Smooth muscle cell (in vitro differentiated cells): ENCODE measurements around the gene MYH15. TPM values are rescaled to one million over a fixed set of nuclear protein-coding genes. Genes with fewer than 3 reads are reported as not detected.

Source experiments
- DNase-seq: peaks from one replicate; lab custom pipeline; 2025; ENCODE audit not compliant: unreplicated experiment; lab: John Stamatoyannopoulos, UW
- H2AFZ ChIP-seq: fragments of 200-600 bp; sonication (generic); 2 replicates; pipeline ENCODE4 v1.6.0; 2016; ENCODE audit warnings: antibody characterized with exemption, low read depth, mild to moderate bottlenecking
- H3F3A ChIP-seq: fragments of 200-600 bp; sonication (generic); 2 replicates; pipeline ENCODE4 v1.6.0; 2017; ENCODE audit warnings: antibody characterized with exemption, low read depth
- H3K27ac ChIP-seq: fragments of 200-600 bp; sonication (generic); 2 replicates; pipeline ENCODE4 v1.5.1; 2016; ENCODE audit warnings: low read depth, mild to moderate bottlenecking
- H3K27me3 ChIP-seq: fragments of 200-600 bp; sonication (generic); 2 replicates; pipeline ENCODE4 v1.6.1; 2016; ENCODE audit warnings: low read depth, mild to moderate bottlenecking
- H3K36me3 ChIP-seq: fragments of 200-600 bp; sonication (generic); 2 replicates; pipeline ENCODE4 v1.5.1; 2016; ENCODE audit warnings: low read depth
- H3K4me1 ChIP-seq: fragments of 200-600 bp; sonication (generic); 2 replicates; pipeline ENCODE4 v1.5.1; 2016; ENCODE audit warnings: low read depth
- H3K4me2 ChIP-seq: fragments of 200-600 bp; sonication (generic); 2 replicates; pipeline ENCODE4 v1.6.0; 2016; ENCODE audit warnings: mild to moderate bottlenecking
- H3K4me3 ChIP-seq: fragments of 200-600 bp; sonication (generic); 2 replicates; pipeline ENCODE4 v1.5.1; 2016; ENCODE audit warnings: mild to moderate bottlenecking
- H3K79me2 ChIP-seq: fragments of 200-600 bp; sonication (generic); 2 replicates; pipeline ENCODE4 v1.6.0; 2016; ENCODE audit warnings: low read depth, mild to moderate bottlenecking
- H3K9ac ChIP-seq: fragments of 200-600 bp; sonication (generic); 2 replicates; pipeline ENCODE4 v1.6.0; 2016; ENCODE audit warnings: low read depth
- H3K9me3 ChIP-seq: fragments of 200-600 bp; sonication (generic); replicated peaks from 2 replicates; pipeline ENCODE4 v1.5.1; 2016; ENCODE audit warnings: low read depth
- H4K20me1 ChIP-seq: fragments of 200-600 bp; sonication (generic); 2 replicates; pipeline ENCODE4 v1.6.0; 2016; ENCODE audit warnings: low read depth
- CTCF ChIP-seq: fragments of 200-600 bp; sonication (generic); IDR thresholded peaks from 2 replicates; pipeline ENCODE4 v1.5.1; 2017; ENCODE audit warnings: borderline replicate concordance, mild to moderate bottlenecking, antibody characterized with exemption; ENCODE audit not compliant: insufficient read depth, poor library complexity, severe bottlenecking
- WGBS: methylation state at CpG from one replicate; pipeline ENCODE4 v1.1.7; 2016; ENCODE audit warnings: low lambda C conversion rate; 5-methylcytosine and 5-hydroxymethylcytosine counted together
- polyA plus RNA-seq: library from polyadenylated mRNA; unstranded; fragments of >200 nt; fragmentation: Nextera tagmentation; extraction: Ambion mirVana; gene quantifications from 2 replicates; pipeline ENCODE4 v1.2.1, GENCODE V29; 2016
- total RNA-seq: library from RNA; depleted of rRNA; stranded (reverse); fragments of >200 nt; gene quantifications from 2 replicates; pipeline ENCODE4 v1.2.3, GENCODE V29; 2014

The MYH15 gene
- total and polyA plus RNA-seq, 2 experiments from 2014 or later, result 0.18 TPM; not detected in 1

- no peak for DNase-seq
- no peaks in the 10 kb centered on the region for H3K36me3 ChIP-seq
- H3F3A ChIP-seq, result no peaks in the 10 kb centered on the region
- no peak overlapping the region for H3K27ac ChIP-seq
- no peaks in the 10 kb centered on the region for H4K20me1 ChIP-seq
- H3K79me2 ChIP-seq, result no peaks in the 10 kb centered on the region
- peaks cover 18% of the 10 kb centered on the region for H3K4me1 ChIP-seq
- no peak overlapping the region for H3K4me3 ChIP-seq
- WGBS, result 77% methylated on average over 1 of the region's 1 CpG
- peak overlapping the region; percentile 37 for H3K4me2 ChIP-seq
- no peak overlapping the region for H3K9ac ChIP-seq
- TF ChIP-seq CTCF, result no peak
- H2AFZ ChIP-seq, result no peak overlapping the region
- H3K27me3 ChIP-seq, result peaks cover 25% of the 10 kb centered on the region
- peaks cover 3% of the 10 kb centered on the region for H3K9me3 ChIP-seq
Measured at GRCh38 chr3:108403198-108403597, 107.2 kb downstream of the MYH15 start.

- 90% methylated on average over 2 of the region's 2 CpGs for WGBS
- TF ChIP-seq CTCF, result no peak
- no peak overlapping the region for H3K4me3 ChIP-seq
- H3K79me2 ChIP-seq, result no peaks in the 10 kb centered on the region
- H4K20me1 ChIP-seq, result no peaks in the 10 kb centered on the region
- no peaks in the 10 kb centered on the region for H3F3A ChIP-seq
- H3K9me3 ChIP-seq, result peaks cover 3% of the 10 kb centered on the region
- no peaks in the 10 kb centered on the region for H3K36me3 ChIP-seq
- peaks cover 29% of the 10 kb centered on the region for H3K27me3 ChIP-seq
- no peak overlapping the region for H3K27ac ChIP-seq
- DNase-seq, result no peak
- peaks cover 18% of the 10 kb centered on the region for H3K4me1 ChIP-seq
- H3K4me2 ChIP-seq, result no peak overlapping the region
- H3K9ac ChIP-seq, result no peak overlapping the region
- no peak overlapping the region for H2AFZ ChIP-seq
Measured at GRCh38 chr3:108401836-108402235, 108.6 kb downstream of the MYH15 start.

- H3K27me3 ChIP-seq, result peaks cover 29% of the 10 kb centered on the region
- no peak for DNase-seq
- no peaks in the 10 kb centered on the region for H3K36me3 ChIP-seq
- no peak overlapping the region for H3K4me2 ChIP-seq
- H3K79me2 ChIP-seq, result no peaks in the 10 kb centered on the region
- WGBS, result 96% methylated on average over 6 of the region's 6 CpGs
- H3K4me1 ChIP-seq, result peaks cover under 1% of the 10 kb centered on the region
- H4K20me1 ChIP-seq, result no peaks in the 10 kb centered on the region
- no peak overlapping the region for H3K27ac ChIP-seq
- H2AFZ ChIP-seq, result no peak overlapping the region
- H3K9ac ChIP-seq, result no peak overlapping the region
- no peak for TF ChIP-seq CTCF
- peaks cover 3% of the 10 kb centered on the region for H3K9me3 ChIP-seq
- H3K4me3 ChIP-seq, result no peak overlapping the region
- no peaks in the 10 kb centered on the region for H3F3A ChIP-seq
Measured at GRCh38 chr3:108398510-108398909, 111.9 kb downstream of the MYH15 start.

GRCh38 chr3:108396336-108396735, 114.1 kb downstream of the MYH15 start:
- H3K9ac ChIP-seq, result no peak overlapping the region
- H3K4me1 ChIP-seq, result no peaks in the 10 kb centered on the region
- H3K27me3 ChIP-seq, result peaks cover 22% of the 10 kb centered on the region
- H3K9me3 ChIP-seq, result peaks cover 3% of the 10 kb centered on the region
- 81% methylated on average over 1 of the region's 1 CpG for WGBS
- H2AFZ ChIP-seq, result no peak overlapping the region
- TF ChIP-seq CTCF, result no peak
- no peak for DNase-seq
- H3K36me3 ChIP-seq, result no peaks in the 10 kb centered on the region
- no peaks in the 10 kb centered on the region for H3K79me2 ChIP-seq
- H3K4me2 ChIP-seq, result no peak overlapping the region
- no peaks in the 10 kb centered on the region for H3F3A ChIP-seq
- H3K4me3 ChIP-seq, result no peak overlapping the region
- H4K20me1 ChIP-seq, result no peaks in the 10 kb centered on the region
- H3K27ac ChIP-seq, result no peak overlapping the region
